AG04450 (cell line): ENCODE measurements around the gene RPL27A. TPM values are rescaled to one million over a fixed set of nuclear protein-coding genes. Genes with fewer than 3 reads are reported as not detected.

ENCODE experiments used
- CTCF ChIA-PET: fragments of 300-600, 350-600 bp; formaldehyde crosslinking; extraction: SDS; loops from one replicate; lab custom pipeline; 2022; ENCODE audit warnings: antibody characterized with exemption, inconsistent platforms; lab: Charles Lee
- POLR2A ChIA-PET: fragments of 350-600 bp; formaldehyde crosslinking; extraction: SDS; loops from one replicate; lab custom pipeline; 2021; ENCODE audit warnings: antibody characterized with exemption, inconsistent platforms; lab: Yijun Ruan, JAX
- DNase-seq: peaks from one replicate; pipeline ENCODE4 v3.0.0-alpha.2; 2011; ENCODE audit warnings: low read depth, low spot score
- H3K27ac ChIP-seq: one replicate; pipeline ENCODE4 v1.5.1; 2012; ENCODE audit warnings: low read depth, low read length, control low read depth
- H3K27me3 ChIP-seq: one replicate; pipeline ENCODE4 v1.6.0; 2012; ENCODE audit warnings: low read length; ENCODE audit not compliant: control insufficient read depth, insufficient read depth
- H3K4me3 ChIP-seq: 2 replicates; pipeline ENCODE4 v1.5.1; 2011; ENCODE audit warnings: mild to moderate bottlenecking, low read depth, low read length, control low read depth
- H3K9me3 ChIP-seq: 2 replicates; pipeline ENCODE4 v1.5.1; 2012; ENCODE audit warnings: low read length; ENCODE audit not compliant: control insufficient read depth, insufficient read depth
- CTCF ChIP-seq: IDR thresholded peaks from 2 replicates; pipeline ENCODE4 v1.5.1; 2011; ENCODE audit warnings: low read depth, low read length, control low read depth, inconsistent platforms
- polyA plus RNA-seq: library from polyadenylated mRNA; depleted of rRNA; stranded (reverse); fragments of >200 nt; gene quantifications from 2 replicates; pipeline ENCODE4 v1.2.3, GENCODE V29; 2011

The RPL27A gene
- polyA plus RNA-seq, 1 experiment: 941 TPM

DNA sequence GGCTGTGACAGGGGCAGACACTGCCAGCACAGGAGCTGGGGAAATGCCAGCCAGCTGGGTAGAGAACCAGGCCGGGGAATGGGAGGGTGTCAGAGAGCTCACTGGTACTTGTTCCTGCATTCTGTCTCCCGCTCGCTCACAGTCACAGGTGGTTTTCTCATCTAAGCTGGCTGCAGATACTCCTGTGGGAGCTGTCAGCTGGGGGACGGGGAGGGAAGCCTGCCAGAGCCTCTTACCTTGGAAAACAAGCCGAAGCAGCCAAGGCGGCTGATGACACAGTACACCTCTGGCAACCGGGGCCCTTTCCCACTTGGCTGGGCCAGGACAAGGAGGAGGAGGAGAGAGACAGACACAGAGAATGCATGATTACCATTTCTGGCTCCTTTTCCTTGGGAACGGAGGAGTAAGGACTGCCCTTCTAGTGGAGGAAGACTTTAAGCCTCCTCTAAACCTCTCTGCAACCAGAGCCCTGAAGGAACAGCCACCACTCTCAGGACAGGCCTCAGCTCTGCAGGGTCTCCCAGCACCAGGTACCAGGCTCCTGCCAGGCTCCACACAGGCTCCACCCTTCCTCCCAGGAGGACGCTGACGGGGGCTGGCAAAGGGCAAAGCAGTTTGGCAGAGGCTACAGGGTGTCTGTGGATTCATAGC, 25.1 kb downstream of the RPL27A start:
- H3K9me3 ChIP-seq: no peaks in the 10 kb centered on the region; the same call in 1 of the 2 replicates
- no peak for DNase-seq
- no peak for TF ChIP-seq CTCF
- POLR2A ChIA-PET: interaction anchor here (2.3 kb wide), 1 partner anchor 11 kb away, joined by 15 read pairs; no protein-coding TSS in a partner anchor
- H3K27ac ChIP-seq: no peak overlapping the region
- CTCF ChIA-PET: interaction anchor here (0.7 kb wide), 1 partner anchor 106 kb away, joined by 3 read pairs; no protein-coding TSS in a partner anchor
- no peaks in the 10 kb centered on the region for H3K27me3 ChIP-seq
- H3K4me3 ChIP-seq: no peak overlapping the region

- Histone ChIP-seq H3K27me3 (no peaks in the 10 kb centered on the region), H3K27ac (peak overlapping the region; percentile 96), H3K4me3 (no peak overlapping the region), H3K9me3 (no peaks in the 10 kb centered on the region; the same call in 1 of the 2 replicates)
- ChIA-PET POLR2A (interaction anchor here (0.6 to 2.3 kb wide), 6 partner anchors 9 to 123 kb away, joined by 3 to 15 read pairs (median 5); a partner anchor contains a TSS), CTCF (interaction anchor here (1.0 to 1.1 kb wide), 2 partner anchors 49 to 429 kb away, joined by 3 read pairs; no protein-coding TSS in a partner anchor)
- peak; percentile 94 for DNase-seq
- TF ChIP-seq CTCF: no peak
These were observed 26.5 kb downstream of the RPL27A start for GRCh38 chr11:8709002-8709672.

DNA sequence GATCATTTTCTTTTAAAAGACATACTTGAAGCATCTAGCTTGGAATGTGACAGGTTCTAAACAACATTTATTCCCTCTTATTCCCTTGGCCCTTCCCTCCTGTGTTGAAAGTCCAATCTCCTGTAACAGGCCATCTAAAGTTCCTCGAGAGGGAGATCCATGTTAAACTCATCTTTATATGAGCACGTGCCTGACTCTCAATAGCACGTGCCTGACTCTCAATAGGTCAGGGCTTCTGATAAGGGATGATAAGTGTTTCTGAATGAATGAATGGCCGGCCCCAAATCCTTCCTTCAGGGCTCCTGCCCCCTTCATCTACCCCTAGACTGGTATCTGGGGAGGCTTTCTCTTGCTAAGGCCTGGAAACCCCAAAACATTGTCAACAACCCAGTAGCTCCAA, 27.2 kb downstream of the RPL27A start:
- no peak for TF ChIP-seq CTCF
- Histone ChIP-seq H3K27me3 (no peaks in the 10 kb centered on the region), H3K27ac (peak overlapping the region; percentile 96), H3K9me3 (no peaks in the 10 kb centered on the region; the same call in 1 of the 2 replicates), H3K4me3 (no peak overlapping the region)
- ChIA-PET CTCF (interaction anchor here (0.9 kb wide), 1 partner anchor 428 kb away, joined by 3 read pairs; no protein-coding TSS in a partner anchor), POLR2A (interaction anchor here (0.6 to 2.3 kb wide), 5 partner anchors 9 to 123 kb away, joined by 3 to 15 read pairs (median 5); a partner anchor contains a TSS)
- no peak for DNase-seq

DNA sequence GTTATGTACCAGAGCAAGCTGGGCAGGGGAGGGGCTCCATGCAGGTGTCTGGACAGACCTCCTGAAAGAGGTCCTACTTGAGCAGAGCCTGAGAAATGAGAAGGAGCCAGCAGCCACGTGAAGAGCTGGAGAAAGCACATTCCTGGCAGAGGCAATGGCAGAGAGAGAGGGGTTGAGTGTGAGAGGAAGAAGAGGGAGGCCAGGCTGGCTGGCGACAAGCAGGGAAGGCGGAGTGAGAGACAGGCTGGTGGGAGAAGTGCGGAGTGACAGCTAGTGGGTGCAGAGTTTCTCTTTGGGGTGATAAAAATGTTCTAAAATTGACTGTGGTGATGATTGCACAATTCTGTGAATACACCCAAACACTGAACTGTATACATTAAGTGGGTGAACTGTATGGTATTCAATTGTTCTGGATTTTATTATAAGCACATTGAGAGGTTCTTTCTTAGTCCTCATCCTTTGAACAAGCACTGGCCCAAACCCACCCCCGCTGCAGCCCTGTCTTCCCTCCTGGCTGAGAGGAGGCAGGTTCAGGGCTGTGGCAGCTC, 29.4 kb downstream of the RPL27A start:
- Histone ChIP-seq H3K4me3 (no peak overlapping the region), H3K27me3 (no peaks in the 10 kb centered on the region), H3K27ac (peak overlapping the region; percentile 21), H3K9me3 (no peaks in the 10 kb centered on the region; the same call in 1 of the 2 replicates)
- DNase-seq: no peak
- ChIA-PET POLR2A (no interaction called here), CTCF (no interaction called here)
- no peak for TF ChIP-seq CTCF

GRCh38 chr11:8712506-8712905, 29.9 kb downstream of the RPL27A start:
- Histone ChIP-seq H3K27me3 (no peaks in the 10 kb centered on the region), H3K9me3 (no peaks in the 10 kb centered on the region), H3K27ac (peak overlapping the region; percentile 57), H3K4me3 (no peak overlapping the region)
- CTCF ChIA-PET: no interaction called here
- no peak for TF ChIP-seq CTCF
- POLR2A ChIA-PET: no interaction called here
- DNase-seq: no peak
